HFFc6 (cell line): ENCODE data around the gene PC. TPM values are rescaled to one million over a fixed set of nuclear protein-coding genes. Genes with fewer than 3 reads are reported as not detected.

Source experiments
- DNase-seq: peaks from one replicate; pipeline ENCODE4 v3.0.0-alpha.2; 2018
- H3K27ac Mint-ChIP-seq: 2 replicates; pipeline ENCODE4 v1.8.0; 2020; ENCODE audit warnings: mild to moderate bottlenecking, mixed read lengths
- H3K27me3 Mint-ChIP-seq: 2 replicates; pipeline ENCODE4 v1.8.0; 2021; ENCODE audit warnings: mild to moderate bottlenecking, moderate library complexity, mixed read lengths; ENCODE audit not compliant: insufficient read depth
- H3K36me3 Mint-ChIP-seq: 2 replicates; pipeline ENCODE4 v1.8.0; 2021; ENCODE audit warnings: low read depth, mixed read lengths
- H3K4me1 Mint-ChIP-seq: 2 replicates; pipeline ENCODE4 v1.8.0; 2020; ENCODE audit warnings: low read depth, mixed read lengths
- H3K4me3 Mint-ChIP-seq: 2 replicates; pipeline ENCODE4 v1.8.0; 2020; ENCODE audit warnings: mild to moderate bottlenecking, moderate library complexity, mixed read lengths
- H3K9me3 Mint-ChIP-seq: 2 replicates; pipeline ENCODE4 v1.8.0; 2020; ENCODE audit warnings: mild to moderate bottlenecking, mixed read lengths
- CTCF ChIP-seq: fragments of 200-600 bp; sonication (generic); IDR thresholded peaks from 2 replicates; pipeline ENCODE4 v1.5.0; 2021; ENCODE audit warnings: antibody characterized with exemption, mild to moderate bottlenecking
- total RNA-seq, 6 experiments: library from RNA; stranded (reverse); fragmentation: NEBNext Ultra II Directional; extraction: Animal tissue kit (Norgen Biotek cat#: 25700); gene quantifications; 2 replicates in 1 of 6; 3 replicates in 5 of 6; pipeline ENCODE4 v1.2.3, GENCODE V29; 2021

Gene PC
- total RNA-seq, 6 experiments from 2014 or later, result 13.2 to 21.8 (median 19.3) TPM

- peak overlapping the region; percentile 48 for H3K27ac Mint-ChIP-seq
- peaks cover 37% of the 10 kb centered on the region for H3K4me1 Mint-ChIP-seq
- H3K4me3 Mint-ChIP-seq, result peak overlapping the region; percentile 46
Observed at GRCh38 chr11:66981976-66982578, 23.9 kb upstream of the PC start.

GRCh38 chr11:66979336-66979980 is 21.3 kb upstream of the PC start:
- peaks cover 26% of the 10 kb centered on the region for H3K9me3 Mint-ChIP-seq
- DNase-seq, result no peak
- H3K4me3 Mint-ChIP-seq, result no peak overlapping the region
- peaks cover 36% of the 10 kb centered on the region for H3K4me1 Mint-ChIP-seq
- H3K36me3 Mint-ChIP-seq, result peaks cover 7% of the 10 kb centered on the region; the same call in 1 of the 2 replicates
- TF ChIP-seq CTCF, result no peak
- H3K27ac Mint-ChIP-seq, result no peak overlapping the region
- H3K27me3 Mint-ChIP-seq, result no peaks in the 10 kb centered on the region; the same call in 1 of the 2 replicates

More at GRCh38 chr11:66981976-66982578, 23.9 kb upstream of the PC start:
- H3K36me3 Mint-ChIP-seq, result peaks cover 7% of the 10 kb centered on the region; the same call in 1 of the 2 replicates
- no peak for TF ChIP-seq CTCF
- H3K27me3 Mint-ChIP-seq, result no peaks in the 10 kb centered on the region; the same call in 1 of the 2 replicates
- peak; percentile 88 for DNase-seq
- H3K9me3 Mint-ChIP-seq, result peaks cover 26% of the 10 kb centered on the region

GRCh38 chr11:66978717-66979116 is 20.5 kb upstream of the PC start:
- DNase-seq, result no peak
- Mint-ChIP-seq H3K36me3 (peaks cover 7% of the 10 kb centered on the region; the same call in 1 of the 2 replicates), H3K4me3 (no peak overlapping the region), H3K27ac (no peak overlapping the region), H3K9me3 (peaks cover 26% of the 10 kb centered on the region), H3K27me3 (no peaks in the 10 kb centered on the region), H3K4me1 (peaks cover 36% of the 10 kb centered on the region)
- TF ChIP-seq CTCF, result no peak

- Mint-ChIP-seq H3K27ac (no peak overlapping the region), H3K36me3 (peaks cover 7% of the 10 kb centered on the region; the same call in 1 of the 2 replicates), H3K9me3 (peaks cover 26% of the 10 kb centered on the region), H3K4me1 (peaks cover 32% of the 10 kb centered on the region), H3K27me3 (no peaks in the 10 kb centered on the region), H3K4me3 (no peak overlapping the region)
- no peak for DNase-seq
- no peak for TF ChIP-seq CTCF
Observed at GRCh38 chr11:66978229-66978628, 20.0 kb upstream of the PC start.

- peaks cover 26% of the 10 kb centered on the region for H3K9me3 Mint-ChIP-seq
- peaks cover 7% of the 10 kb centered on the region; the same call in 1 of the 2 replicates for H3K36me3 Mint-ChIP-seq
- H3K27me3 Mint-ChIP-seq, result no peaks in the 10 kb centered on the region
- H3K27ac Mint-ChIP-seq, result no peak overlapping the region
- no peak overlapping the region for H3K4me3 Mint-ChIP-seq
- H3K4me1 Mint-ChIP-seq, result peaks cover 23% of the 10 kb centered on the region
- no peak for TF ChIP-seq CTCF
- no peak for DNase-seq
Observed at GRCh38 chr11:66976925-66977324, 18.7 kb upstream of the PC start.
